Hepatocyte (in vitro differentiated cells): ENCODE measurements around the gene ZMIZ1. TPM values are rescaled to one million over a fixed set of nuclear protein-coding genes. Genes with fewer than 3 reads are reported as not detected.

Experiments
- DNase-seq: peaks from one replicate; pipeline ENCODE4 v3.0.0-alpha.2; 2016; ENCODE audit warnings: low spot score
- H2AFZ ChIP-seq: fragments of 200-600 bp; sonication (generic); 2 replicates; pipeline ENCODE4 v1.6.0; 2016; ENCODE audit warnings: antibody characterized with exemption, mild to moderate bottlenecking
- H3K27ac ChIP-seq: fragments of 200-600 bp; sonication (generic); 2 replicates; pipeline ENCODE4 v1.5.1; 2016; ENCODE audit warnings: mild to moderate bottlenecking
- H3K27me3 ChIP-seq: fragments of 200-600 bp; sonication (generic); 2 replicates; pipeline ENCODE4 v1.6.1; 2016
- H3K36me3 ChIP-seq: fragments of 200-600 bp; sonication (generic); replicated peaks from 2 replicates; pipeline ENCODE4 v1.5.1; 2016; ENCODE audit warnings: low read depth; ENCODE audit not compliant: insufficient read depth
- H3K4me1 ChIP-seq: fragments of 200-600 bp; sonication (generic); 2 replicates; pipeline ENCODE4 v1.5.1; 2016; ENCODE audit warnings: mild to moderate bottlenecking, moderate library complexity; ENCODE audit not compliant: insufficient read depth
- H3K4me2 ChIP-seq: fragments of 200-600 bp; sonication (generic); 2 replicates; pipeline ENCODE4 v1.6.0; 2016
- H3K4me3 ChIP-seq: fragments of 200-600 bp; sonication (generic); 2 replicates; pipeline ENCODE4 v1.5.1; 2016; ENCODE audit warnings: mild to moderate bottlenecking
- H3K79me2 ChIP-seq: fragments of 200-600 bp; sonication (generic); 2 replicates; pipeline ENCODE4 v1.6.0; 2017; ENCODE audit warnings: mild to moderate bottlenecking
- H3K9me2 ChIP-seq: fragments of 200-600 bp; sonication (generic); replicated peaks from 2 replicates; pipeline ENCODE4 v1.6.0; 2017; ENCODE audit warnings: mild to moderate bottlenecking; ENCODE audit not compliant: insufficient read depth
- H3K9me3 ChIP-seq: fragments of 200-600 bp; sonication (generic); 2 replicates; pipeline ENCODE4 v1.5.1; 2016; ENCODE audit warnings: low read depth, mild to moderate bottlenecking
- H4K20me1 ChIP-seq: fragments of 200-600 bp; sonication (generic); 2 replicates; pipeline ENCODE4 v1.6.0; 2016; ENCODE audit warnings: mild to moderate bottlenecking; ENCODE audit not compliant: insufficient read depth, poor library complexity, severe bottlenecking
- EZH2 ChIP-seq: fragments of 200-600 bp; sonication (generic); IDR thresholded peaks from 2 replicates; pipeline ENCODE4 v1.6.1; 2016; ENCODE audit warnings: antibody characterized with exemption, mild to moderate bottlenecking, borderline replicate concordance
- EZH2phosphoT487 ChIP-seq: fragments of 200-600 bp; sonication (generic); IDR thresholded peaks from one replicate; pipeline ENCODE4 v1.6.1; 2018; ENCODE audit warnings: antibody characterized with exemption, mild to moderate bottlenecking, low read depth, moderate library complexity; ENCODE audit not compliant: unreplicated experiment, severe bottlenecking
- WGBS: methylation state at CpG from one replicate; pipeline ENCODE4 v1.1.6; 2016; ENCODE audit warnings: low lambda C conversion rate; ENCODE audit errors: missing lambda C conversion rate; 5-methylcytosine and 5-hydroxymethylcytosine counted together
- polyA plus RNA-seq: library from polyadenylated mRNA; unstranded; fragments of >200 nt; fragmentation: Nextera tagmentation; extraction: Ambion mirVana; gene quantifications from 2 replicates; pipeline ENCODE4 v1.2.1, GENCODE V29; 2016
- total RNA-seq: library from RNA; depleted of rRNA; stranded (reverse); fragments of >200 nt; gene quantifications from 2 replicates; pipeline ENCODE4 v1.2.3, GENCODE V29; 2014
- TF ChIP-seq, protein P1 (sequence below): fragments of 200-600 bp; sonication (generic); IDR thresholded peaks from 2 replicates; pipeline ENCODE4 v1.5.1; 2016; ENCODE audit warnings: antibody characterized with exemption, mild to moderate bottlenecking; ENCODE audit not compliant: poor library complexity

ZMIZ1 gene
- total and polyA plus RNA-seq, 2 experiments from 2014 or later: 30.9 to 32.4 TPM

DNA sequence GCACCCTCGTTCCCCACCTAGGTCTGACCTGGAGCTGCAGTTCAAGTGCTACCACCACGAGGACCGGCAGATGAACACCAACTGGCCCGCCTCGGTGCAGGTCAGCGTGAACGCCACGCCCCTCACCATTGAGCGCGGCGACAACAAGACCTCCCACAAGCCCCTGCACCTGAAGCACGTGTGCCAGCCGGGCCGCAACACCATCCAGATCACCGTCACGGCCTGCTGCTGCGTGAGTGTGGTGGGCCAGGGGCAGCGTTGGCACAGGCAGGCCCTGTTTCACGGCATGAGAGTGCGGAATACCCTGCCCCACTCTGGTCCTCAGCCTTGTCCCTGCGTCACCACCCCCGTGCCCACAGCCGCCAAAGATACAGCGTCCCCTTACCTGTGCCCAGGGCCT lies 231.9 kb downstream of the ZMIZ1 start:
- H3K36me3 ChIP-seq: no peaks in the 10 kb centered on the region

DNA sequence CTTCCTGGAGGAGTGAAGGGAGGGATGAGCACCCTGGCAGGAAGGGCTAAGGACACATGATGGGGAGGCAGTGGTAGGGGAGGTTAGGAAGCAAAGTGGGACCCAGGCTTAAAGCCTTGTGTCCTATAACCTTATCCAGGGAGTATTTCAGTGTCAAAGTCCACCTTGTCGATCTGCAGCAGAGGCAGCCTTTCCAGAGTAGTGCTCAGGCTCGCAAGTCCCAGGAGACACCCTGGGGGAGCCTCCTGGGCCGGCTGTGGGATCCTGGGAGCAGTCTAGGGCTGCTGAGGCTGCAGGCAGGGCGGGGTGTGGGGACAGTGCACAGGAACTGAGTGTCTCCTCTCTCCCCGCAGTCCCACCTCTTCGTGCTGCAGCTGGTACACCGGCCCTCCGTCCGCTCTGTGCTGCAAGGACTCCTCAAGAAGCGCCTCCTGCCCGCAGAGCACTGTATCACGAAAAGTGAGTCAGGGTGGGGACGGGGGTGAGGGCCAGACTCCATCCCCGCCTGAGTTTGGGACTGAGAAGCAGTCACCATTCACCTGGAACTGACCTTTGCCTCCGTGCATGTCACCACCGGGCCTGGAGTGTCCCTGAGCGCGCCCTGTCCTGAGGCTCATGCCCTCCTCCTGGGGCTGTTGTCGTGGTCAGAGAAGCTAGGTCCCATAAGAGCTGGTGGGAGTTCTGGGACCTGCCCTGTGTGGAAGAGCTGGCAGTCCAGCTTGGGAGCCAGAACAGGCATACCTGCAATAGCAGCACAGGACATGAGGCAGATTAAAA lies 233.2 kb downstream of the ZMIZ1 start:
- no peak overlapping the region for H2AFZ ChIP-seq
- DNase-seq: no peak
- no peak overlapping the region for H3K27ac ChIP-seq
- no peaks in the 10 kb centered on the region for H3K36me3 ChIP-seq
- H3K9me2 ChIP-seq: no peaks in the 10 kb centered on the region
- 88% methylated on average over 18 of the region's 19 CpGs for WGBS
- no peaks in the 10 kb centered on the region for H3K27me3 ChIP-seq
- TF ChIP-seq, protein P1, sequence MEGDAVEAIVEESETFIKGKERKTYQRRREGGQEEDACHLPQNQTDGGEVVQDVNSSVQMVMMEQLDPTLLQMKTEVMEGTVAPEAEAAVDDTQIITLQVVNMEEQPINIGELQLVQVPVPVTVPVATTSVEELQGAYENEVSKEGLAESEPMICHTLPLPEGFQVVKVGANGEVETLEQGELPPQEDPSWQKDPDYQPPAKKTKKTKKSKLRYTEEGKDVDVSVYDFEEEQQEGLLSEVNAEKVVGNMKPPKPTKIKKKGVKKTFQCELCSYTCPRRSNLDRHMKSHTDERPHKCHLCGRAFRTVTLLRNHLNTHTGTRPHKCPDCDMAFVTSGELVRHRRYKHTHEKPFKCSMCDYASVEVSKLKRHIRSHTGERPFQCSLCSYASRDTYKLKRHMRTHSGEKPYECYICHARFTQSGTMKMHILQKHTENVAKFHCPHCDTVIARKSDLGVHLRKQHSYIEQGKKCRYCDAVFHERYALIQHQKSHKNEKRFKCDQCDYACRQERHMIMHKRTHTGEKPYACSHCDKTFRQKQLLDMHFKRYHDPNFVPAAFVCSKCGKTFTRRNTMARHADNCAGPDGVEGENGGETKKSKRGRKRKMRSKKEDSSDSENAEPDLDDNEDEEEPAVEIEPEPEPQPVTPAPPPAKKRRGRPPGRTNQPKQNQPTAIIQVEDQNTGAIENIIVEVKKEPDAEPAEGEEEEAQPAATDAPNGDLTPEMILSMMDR: no peak
- TF ChIP-seq EZH2phosphoT487 (no peak), EZH2 (no peak)
- H4K20me1 ChIP-seq: no peaks in the 10 kb centered on the region
- no peaks in the 10 kb centered on the region for H3K9me3 ChIP-seq
- no peaks in the 10 kb centered on the region for H3K79me2 ChIP-seq
- H3K4me2 ChIP-seq: no peak overlapping the region
- peaks cover 6% of the 10 kb centered on the region for H3K4me1 ChIP-seq
- H3K4me3 ChIP-seq: no peak overlapping the region

More for the DNA sequence above, 231.9 kb downstream of the ZMIZ1 start:
- DNase-seq: no peak
- Histone ChIP-seq H3K4me2 (no peak overlapping the region), H4K20me1 (no peaks in the 10 kb centered on the region), H3K4me1 (peaks cover 6% of the 10 kb centered on the region), H3K4me3 (no peak overlapping the region), H3K9me2 (no peaks in the 10 kb centered on the region), H3K79me2 (no peaks in the 10 kb centered on the region), H3K27ac (no peak overlapping the region), H3K9me3 (no peaks in the 10 kb centered on the region), H3K27me3 (no peaks in the 10 kb centered on the region), H2AFZ (no peak overlapping the region)
- TF ChIP-seq, protein P1: no peak
- TF ChIP-seq EZH2 (no peak), EZH2phosphoT487 (no peak)
- 96% methylated on average over 23 of the region's 24 CpGs for WGBS

DNA sequence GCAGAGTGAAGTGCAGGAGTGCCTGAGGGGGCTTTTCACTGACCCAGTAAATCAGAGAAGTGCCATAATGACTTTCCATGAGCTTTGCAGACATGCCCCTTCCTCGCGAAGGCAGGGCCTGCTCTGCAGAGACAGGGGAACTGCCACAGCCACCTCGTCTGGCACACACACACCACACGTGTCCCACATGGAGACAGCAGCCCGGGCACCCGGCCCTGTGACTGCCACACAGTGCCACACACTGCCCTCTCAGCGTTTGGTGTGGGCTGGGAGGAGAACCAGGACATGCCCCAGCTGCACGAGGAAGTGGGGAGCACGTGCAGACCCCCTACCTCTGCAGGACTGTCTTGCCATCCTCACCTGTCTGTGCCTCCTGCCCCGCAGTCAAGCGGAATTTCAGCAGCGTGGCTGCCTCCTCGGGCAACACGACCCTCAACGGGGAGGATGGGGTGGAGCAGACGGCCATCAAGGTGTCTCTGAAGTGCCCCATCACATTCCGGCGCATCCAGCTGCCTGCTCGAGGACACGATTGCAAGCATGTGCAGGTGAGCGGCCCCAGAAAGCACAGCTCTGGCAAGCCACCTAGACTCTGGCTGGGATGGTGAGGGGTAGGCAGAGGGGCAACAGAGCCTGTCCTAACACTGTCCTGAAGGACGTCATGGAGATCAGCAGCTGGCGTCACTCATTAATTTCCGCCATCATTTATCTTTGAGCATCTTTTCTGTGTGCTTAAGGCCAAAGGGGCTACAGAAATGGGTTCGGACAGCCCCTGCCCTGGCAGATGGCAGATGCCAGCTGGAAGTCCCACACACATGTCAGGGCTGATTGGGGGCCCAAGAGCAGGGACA lies 235.1 kb downstream of the ZMIZ1 start:
- no peaks in the 10 kb centered on the region for H3K27me3 ChIP-seq
- H3K9me3 ChIP-seq: no peaks in the 10 kb centered on the region
- H4K20me1 ChIP-seq: no peaks in the 10 kb centered on the region
- H3K9me2 ChIP-seq: no peaks in the 10 kb centered on the region
- peaks cover 2% of the 10 kb centered on the region for H3K4me1 ChIP-seq
- H3K27ac ChIP-seq: no peak overlapping the region
- 94% methylated on average over 25 of the region's 25 CpGs for WGBS
- no peak for TF ChIP-seq EZH2
- TF ChIP-seq, protein P1: no peak
- TF ChIP-seq EZH2phosphoT487: no peak
- no peak overlapping the region for H3K4me2 ChIP-seq
- no peak overlapping the region for H2AFZ ChIP-seq
- DNase-seq: no peak
- no peaks in the 10 kb centered on the region for H3K36me3 ChIP-seq
- no peak overlapping the region for H3K4me3 ChIP-seq
- no peaks in the 10 kb centered on the region for H3K79me2 ChIP-seq
